GM23338 (cell line): ENCODE measurements around the gene RNASE11.

Experiments used
- CREB1 ChIP-seq: fragments of 250-450 bp; sonication (Bioruptor Pico); IDR thresholded peaks from 2 replicates; pipeline ENCODE4 v1.5.0; 2020; ENCODE audit warnings: low read depth, mild to moderate bottlenecking, moderate library complexity
- EZH2 ChIP-seq: fragments of 200-600 bp; sonication (generic); IDR thresholded peaks from one replicate; pipeline ENCODE4 v1.8.0; 2017; ENCODE audit warnings: antibody characterized with exemption, mild to moderate bottlenecking, low read depth; ENCODE audit not compliant: unreplicated experiment
- EZH2phosphoT487 ChIP-seq: fragments of 200-600 bp; sonication (generic); IDR thresholded peaks from one replicate; pipeline ENCODE4 v1.8.1; 2018; ENCODE audit warnings: antibody characterized with exemption; ENCODE audit not compliant: unreplicated experiment
- JUNB ChIP-seq: IDR thresholded peaks from one replicate; pipeline ENCODE4 v1.6.1; 2016; ENCODE audit warnings: antibody characterized with exemption; ENCODE audit not compliant: unreplicated experiment
- NANOG ChIP-seq: IDR thresholded peaks from 2 replicates; pipeline ENCODE4 v1.6.1; 2016; ENCODE audit warnings: antibody characterized with exemption, borderline replicate concordance
- POLR2AphosphoS5 ChIP-seq: IDR thresholded peaks from 2 replicates; pipeline ENCODE4 v1.6.1; 2016; ENCODE audit warnings: antibody characterized with exemption, low read depth
- STAT1 ChIP-seq: IDR thresholded peaks from one replicate; pipeline ENCODE4 v1.6.1; 2016; ENCODE audit warnings: antibody characterized with exemption; ENCODE audit not compliant: unreplicated experiment
- ZNF114 ChIP-seq: fragments of 250-450 bp; sonication (Bioruptor Pico); IDR thresholded peaks from 2 replicates; pipeline ENCODE4 v1.5.0; 2020; ENCODE audit warnings: mild to moderate bottlenecking, moderate library complexity
- ZNF331 ChIP-seq: fragments of 250-450 bp; sonication (Bioruptor Pico); IDR thresholded peaks from 2 replicates; pipeline ENCODE4 v1.5.0; 2020; ENCODE audit warnings: low read depth, mild to moderate bottlenecking, moderate library complexity
- TF ChIP-seq, protein P1 (sequence below), 2 experiments: fragments of 200-600 bp in 1 of 2; sonication (generic) in 1 of 2; conservative IDR thresholded peaks; 2 replicates each; pipeline versions ENCODE4 v1.5.1 to v1.6.1; 2016 to 2017; ENCODE audit warnings: antibody characterized with exemption in 2 of 2, low read depth in 2 of 2, mild to moderate bottlenecking in 2 of 2, moderate library complexity in 1 of 2
- TF ChIP-seq, protein P2 (sequence below): IDR thresholded peaks from one replicate; pipeline ENCODE4 v1.6.1; 2018; ENCODE audit warnings: antibody characterized with exemption; ENCODE audit not compliant: unreplicated experiment
- TF ChIP-seq, protein P3 (sequence below): fragments of 250-450 bp; sonication (Bioruptor Pico); IDR thresholded peaks from 2 replicates; pipeline ENCODE4 v1.5.0; 2020; ENCODE audit warnings: mild to moderate bottlenecking, moderate library complexity
- TF ChIP-seq, protein P4 (sequence below): IDR thresholded peaks from 2 replicates; pipeline ENCODE4 v1.6.1; 2016; ENCODE audit warnings: antibody characterized with exemption

DNA sequence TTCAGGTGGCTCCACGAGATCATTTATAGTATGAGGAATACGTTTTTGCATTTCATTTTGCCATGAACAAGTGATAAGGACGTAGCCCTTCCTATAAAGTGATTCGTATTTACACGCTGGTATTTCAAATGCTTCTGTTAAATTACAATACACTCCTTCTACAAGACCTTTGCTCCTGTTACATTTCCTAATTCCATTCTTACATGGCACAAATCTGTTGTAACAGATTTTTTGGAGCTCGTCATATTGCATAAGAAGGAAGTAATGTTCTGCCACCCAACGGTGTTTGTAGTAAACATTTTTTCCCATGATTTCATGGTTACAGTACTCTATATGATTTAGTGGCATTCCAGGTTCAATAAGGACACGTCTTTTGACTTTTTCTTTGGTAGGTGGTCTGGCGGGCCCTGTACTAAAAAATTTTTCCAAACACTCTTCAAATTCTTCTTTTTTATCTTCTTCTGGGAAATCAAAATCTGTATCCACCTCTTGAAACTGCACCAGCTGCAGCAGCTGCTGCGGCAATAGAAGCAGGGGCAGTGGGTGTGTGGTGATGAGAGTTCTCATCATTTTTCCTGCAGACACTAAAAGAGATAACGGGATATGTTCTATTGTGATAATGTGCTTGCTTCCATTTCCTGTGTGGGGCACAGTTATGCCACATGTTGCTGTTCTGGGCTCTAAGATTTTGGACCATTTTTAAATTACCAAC, 31.1 kb downstream of the RNASE11 start:
- no peak for TF ChIP-seq STAT1
- TF ChIP-seq CREB1 (CRISPR knock-in tag): no peak
- TF ChIP-seq, protein P1, sequence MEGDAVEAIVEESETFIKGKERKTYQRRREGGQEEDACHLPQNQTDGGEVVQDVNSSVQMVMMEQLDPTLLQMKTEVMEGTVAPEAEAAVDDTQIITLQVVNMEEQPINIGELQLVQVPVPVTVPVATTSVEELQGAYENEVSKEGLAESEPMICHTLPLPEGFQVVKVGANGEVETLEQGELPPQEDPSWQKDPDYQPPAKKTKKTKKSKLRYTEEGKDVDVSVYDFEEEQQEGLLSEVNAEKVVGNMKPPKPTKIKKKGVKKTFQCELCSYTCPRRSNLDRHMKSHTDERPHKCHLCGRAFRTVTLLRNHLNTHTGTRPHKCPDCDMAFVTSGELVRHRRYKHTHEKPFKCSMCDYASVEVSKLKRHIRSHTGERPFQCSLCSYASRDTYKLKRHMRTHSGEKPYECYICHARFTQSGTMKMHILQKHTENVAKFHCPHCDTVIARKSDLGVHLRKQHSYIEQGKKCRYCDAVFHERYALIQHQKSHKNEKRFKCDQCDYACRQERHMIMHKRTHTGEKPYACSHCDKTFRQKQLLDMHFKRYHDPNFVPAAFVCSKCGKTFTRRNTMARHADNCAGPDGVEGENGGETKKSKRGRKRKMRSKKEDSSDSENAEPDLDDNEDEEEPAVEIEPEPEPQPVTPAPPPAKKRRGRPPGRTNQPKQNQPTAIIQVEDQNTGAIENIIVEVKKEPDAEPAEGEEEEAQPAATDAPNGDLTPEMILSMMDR (conservative IDR thresholded peaks at IDR 0.05; ENCODE audit: low read depth in 2 of 2): no peak
- no peak for TF ChIP-seq NANOG
- no peak for TF ChIP-seq ZNF331 (CRISPR knock-in tag)
- no peak for TF ChIP-seq EZH2
- no peak for TF ChIP-seq POLR2AphosphoS5
- TF ChIP-seq ZNF114 (CRISPR knock-in tag): no peak
- TF ChIP-seq EZH2phosphoT487: no peak
- TF ChIP-seq, protein P2, sequence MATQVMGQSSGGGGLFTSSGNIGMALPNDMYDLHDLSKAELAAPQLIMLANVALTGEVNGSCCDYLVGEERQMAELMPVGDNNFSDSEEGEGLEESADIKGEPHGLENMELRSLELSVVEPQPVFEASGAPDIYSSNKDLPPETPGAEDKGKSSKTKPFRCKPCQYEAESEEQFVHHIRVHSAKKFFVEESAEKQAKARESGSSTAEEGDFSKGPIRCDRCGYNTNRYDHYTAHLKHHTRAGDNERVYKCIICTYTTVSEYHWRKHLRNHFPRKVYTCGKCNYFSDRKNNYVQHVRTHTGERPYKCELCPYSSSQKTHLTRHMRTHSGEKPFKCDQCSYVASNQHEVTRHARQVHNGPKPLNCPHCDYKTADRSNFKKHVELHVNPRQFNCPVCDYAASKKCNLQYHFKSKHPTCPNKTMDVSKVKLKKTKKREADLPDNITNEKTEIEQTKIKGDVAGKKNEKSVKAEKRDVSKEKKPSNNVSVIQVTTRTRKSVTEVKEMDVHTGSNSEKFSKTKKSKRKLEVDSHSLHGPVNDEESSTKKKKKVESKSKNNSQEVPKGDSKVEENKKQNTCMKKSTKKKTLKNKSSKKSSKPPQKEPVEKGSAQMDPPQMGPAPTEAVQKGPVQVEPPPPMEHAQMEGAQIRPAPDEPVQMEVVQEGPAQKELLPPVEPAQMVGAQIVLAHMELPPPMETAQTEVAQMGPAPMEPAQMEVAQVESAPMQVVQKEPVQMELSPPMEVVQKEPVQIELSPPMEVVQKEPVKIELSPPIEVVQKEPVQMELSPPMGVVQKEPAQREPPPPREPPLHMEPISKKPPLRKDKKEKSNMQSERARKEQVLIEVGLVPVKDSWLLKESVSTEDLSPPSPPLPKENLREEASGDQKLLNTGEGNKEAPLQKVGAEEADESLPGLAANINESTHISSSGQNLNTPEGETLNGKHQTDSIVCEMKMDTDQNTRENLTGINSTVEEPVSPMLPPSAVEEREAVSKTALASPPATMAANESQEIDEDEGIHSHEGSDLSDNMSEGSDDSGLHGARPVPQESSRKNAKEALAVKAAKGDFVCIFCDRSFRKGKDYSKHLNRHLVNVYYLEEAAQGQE: no peak
- TF ChIP-seq JUNB: no peak
- TF ChIP-seq, protein P3, sequence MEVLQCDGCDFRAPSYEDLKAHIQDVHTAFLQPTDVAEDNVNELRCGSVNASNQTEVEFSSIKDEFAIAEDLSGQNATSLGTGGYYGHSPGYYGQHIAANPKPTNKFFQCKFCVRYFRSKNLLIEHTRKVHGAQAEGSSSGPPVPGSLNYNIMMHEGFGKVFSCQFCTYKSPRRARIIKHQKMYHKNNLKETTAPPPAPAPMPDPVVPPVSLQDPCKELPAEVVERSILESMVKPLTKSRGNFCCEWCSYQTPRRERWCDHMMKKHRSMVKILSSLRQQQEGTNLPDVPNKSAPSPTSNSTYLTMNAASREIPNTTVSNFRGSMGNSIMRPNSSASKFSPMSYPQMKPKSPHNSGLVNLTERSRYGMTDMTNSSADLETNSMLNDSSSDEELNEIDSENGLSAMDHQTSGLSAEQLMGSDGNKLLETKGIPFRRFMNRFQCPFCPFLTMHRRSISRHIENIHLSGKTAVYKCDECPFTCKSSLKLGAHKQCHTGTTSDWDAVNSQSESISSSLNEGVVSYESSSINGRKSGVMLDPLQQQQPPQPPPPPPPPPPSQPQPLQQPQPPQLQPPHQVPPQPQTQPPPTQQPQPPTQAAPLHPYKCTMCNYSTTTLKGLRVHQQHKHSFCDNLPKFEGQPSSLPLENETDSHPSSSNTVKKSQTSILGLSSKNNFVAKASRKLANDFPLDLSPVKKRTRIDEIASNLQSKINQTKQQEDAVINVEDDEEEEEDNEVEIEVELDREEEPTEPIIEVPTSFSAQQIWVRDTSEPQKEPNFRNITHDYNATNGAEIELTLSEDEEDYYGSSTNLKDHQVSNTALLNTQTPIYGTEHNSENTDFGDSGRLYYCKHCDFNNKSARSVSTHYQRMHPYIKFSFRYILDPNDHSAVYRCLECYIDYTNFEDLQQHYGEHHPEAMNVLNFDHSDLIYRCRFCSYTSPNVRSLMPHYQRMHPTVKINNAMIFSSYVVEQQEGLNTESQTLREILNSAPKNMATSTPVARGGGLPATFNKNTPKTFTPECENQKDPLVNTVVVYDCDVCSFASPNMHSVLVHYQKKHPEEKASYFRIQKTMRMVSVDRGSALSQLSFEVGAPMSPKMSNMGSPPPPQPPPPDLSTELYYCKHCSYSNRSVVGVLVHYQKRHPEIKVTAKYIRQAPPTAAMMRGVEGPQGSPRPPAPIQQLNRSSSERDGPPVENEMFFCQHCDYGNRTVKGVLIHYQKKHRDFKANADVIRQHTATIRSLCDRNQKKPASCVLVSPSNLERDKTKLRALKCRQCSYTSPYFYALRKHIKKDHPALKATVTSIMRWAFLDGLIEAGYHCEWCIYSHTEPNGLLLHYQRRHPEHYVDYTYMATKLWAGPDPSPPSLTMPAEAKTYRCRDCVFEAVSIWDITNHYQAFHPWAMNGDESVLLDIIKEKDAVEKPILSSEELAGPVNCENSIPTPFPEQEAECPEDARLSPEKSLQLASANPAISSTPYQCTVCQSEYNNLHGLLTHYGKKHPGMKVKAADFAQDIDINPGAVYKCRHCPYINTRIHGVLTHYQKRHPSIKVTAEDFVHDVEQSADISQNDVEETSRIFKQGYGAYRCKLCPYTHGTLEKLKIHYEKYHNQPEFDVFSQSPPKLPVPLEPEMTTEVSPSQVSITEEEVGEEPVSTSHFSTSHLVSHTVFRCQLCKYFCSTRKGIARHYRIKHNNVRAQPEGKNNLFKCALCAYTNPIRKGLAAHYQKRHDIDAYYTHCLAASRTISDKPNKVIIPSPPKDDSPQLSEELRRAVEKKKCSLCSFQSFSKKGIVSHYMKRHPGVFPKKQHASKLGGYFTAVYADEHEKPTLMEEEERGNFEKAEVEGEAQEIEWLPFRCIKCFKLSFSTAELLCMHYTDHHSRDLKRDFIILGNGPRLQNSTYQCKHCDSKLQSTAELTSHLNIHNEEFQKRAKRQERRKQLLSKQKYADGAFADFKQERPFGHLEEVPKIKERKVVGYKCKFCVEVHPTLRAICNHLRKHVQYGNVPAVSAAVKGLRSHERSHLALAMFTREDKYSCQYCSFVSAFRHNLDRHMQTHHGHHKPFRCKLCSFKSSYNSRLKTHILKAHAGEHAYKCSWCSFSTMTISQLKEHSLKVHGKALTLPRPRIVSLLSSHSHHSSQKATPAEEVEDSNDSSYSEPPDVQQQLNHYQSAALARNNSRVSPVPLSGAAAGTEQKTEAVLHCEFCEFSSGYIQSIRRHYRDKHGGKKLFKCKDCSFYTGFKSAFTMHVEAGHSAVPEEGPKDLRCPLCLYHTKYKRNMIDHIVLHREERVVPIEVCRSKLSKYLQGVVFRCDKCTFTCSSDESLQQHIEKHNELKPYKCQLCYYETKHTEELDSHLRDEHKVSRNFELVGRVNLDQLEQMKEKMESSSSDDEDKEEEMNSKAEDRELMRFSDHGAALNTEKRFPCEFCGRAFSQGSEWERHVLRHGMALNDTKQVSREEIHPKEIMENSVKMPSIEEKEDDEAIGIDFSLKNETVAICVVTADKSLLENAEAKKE (CRISPR knock-in tag): no peak
- TF ChIP-seq, protein P4, sequence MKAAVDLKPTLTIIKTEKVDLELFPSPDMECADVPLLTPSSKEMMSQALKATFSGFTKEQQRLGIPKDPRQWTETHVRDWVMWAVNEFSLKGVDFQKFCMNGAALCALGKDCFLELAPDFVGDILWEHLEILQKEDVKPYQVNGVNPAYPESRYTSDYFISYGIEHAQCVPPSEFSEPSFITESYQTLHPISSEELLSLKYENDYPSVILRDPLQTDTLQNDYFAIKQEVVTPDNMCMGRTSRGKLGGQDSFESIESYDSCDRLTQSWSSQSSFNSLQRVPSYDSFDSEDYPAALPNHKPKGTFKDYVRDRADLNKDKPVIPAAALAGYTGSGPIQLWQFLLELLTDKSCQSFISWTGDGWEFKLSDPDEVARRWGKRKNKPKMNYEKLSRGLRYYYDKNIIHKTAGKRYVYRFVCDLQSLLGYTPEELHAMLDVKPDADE: no peak
